ENCODE data around the gene MMP28.

MMP28 gene

GRCh38 chr17:35766489-35766877 lies 29.0 kb downstream of the MMP28 start:
- TF ChIP-seq EZH2 (IDR thresholded peaks at IDR 0.05; ENCODE audit: borderline replicate concordance, low read length) = no peak
- TF ChIP-seq CTCF (IDR thresholded peaks at IDR 0.05; ENCODE audit: low read length) = no peak
- H3K4me3 ChIP-seq (ENCODE audit: low read depth, low read length, poor library complexity, severe bottlenecking) = no peak overlapping the region

GRCh38 chr17:35765756-35766488 lies 29.5 kb downstream of the MMP28 start:
- Histone ChIP-seq H3K9me2 (ENCODE audit: low read depth, low read length) (no peaks in the 10 kb centered on the region), H3K27ac (ENCODE audit: low read depth, low read length, poor library complexity, severe bottlenecking) (no peak overlapping the region), H3K9ac (ENCODE audit: low read length) (no peak overlapping the region), H3F3A (ENCODE audit: insufficient read depth, low read length) (no peaks in the 10 kb centered on the region), H3K4me3 (ENCODE audit: low read depth, low read length, poor library complexity, severe bottlenecking) (no peak overlapping the region), H3K4me1 (ENCODE audit: insufficient read depth, low read length, severe bottlenecking) (peaks cover 6% of the 10 kb centered on the region), H3K9me3 (ENCODE audit: low read length) (no peaks in the 10 kb centered on the region), H3K27me3 (ENCODE audit: insufficient read depth, low read length) (no peaks in the 10 kb centered on the region; the same call in 1 of the 2 replicates), H3K79me2 (ENCODE audit: insufficient read depth, low read length) (no peaks in the 10 kb centered on the region), H3K36me3 (ENCODE audit: insufficient read depth, low read length) (no peaks in the 10 kb centered on the region), H4K20me1 (ENCODE audit: insufficient read depth, low read length) (no peaks in the 10 kb centered on the region), H3K4me2 (ENCODE audit: low read length) (no peak overlapping the region), H2AFZ (ENCODE audit: low read length) (no peak overlapping the region)
- TF ChIP-seq CTCF (IDR thresholded peaks at IDR 0.05; ENCODE audit: low read length) = no peak
- no peak for TF ChIP-seq EZH2 (IDR thresholded peaks at IDR 0.05; ENCODE audit: borderline replicate concordance, low read length)

More at GRCh38 chr17:35766489-35766877, 29.0 kb downstream of the MMP28 start:
- Histone ChIP-seq H3K27me3 (ENCODE audit: insufficient read depth, low read length) (no peaks in the 10 kb centered on the region; the same call in 1 of the 2 replicates), H3F3A (ENCODE audit: insufficient read depth, low read length) (no peaks in the 10 kb centered on the region), H3K27ac (ENCODE audit: low read depth, low read length, poor library complexity, severe bottlenecking) (no peak overlapping the region), H3K9me3 (ENCODE audit: low read length) (no peaks in the 10 kb centered on the region), H3K4me2 (ENCODE audit: low read length) (no peak overlapping the region), H3K36me3 (ENCODE audit: insufficient read depth, low read length) (no peaks in the 10 kb centered on the region), H2AFZ (ENCODE audit: low read length) (no peak overlapping the region), H3K79me2 (ENCODE audit: insufficient read depth, low read length) (no peaks in the 10 kb centered on the region), H3K9ac (ENCODE audit: low read length) (no peak overlapping the region), H3K9me2 (ENCODE audit: low read depth, low read length) (no peaks in the 10 kb centered on the region), H3K4me1 (ENCODE audit: insufficient read depth, low read length, severe bottlenecking) (peaks cover 6% of the 10 kb centered on the region), H4K20me1 (ENCODE audit: insufficient read depth, low read length) (no peaks in the 10 kb centered on the region)

- Histone ChIP-seq H3K36me3 (ENCODE audit: insufficient read depth, low read length) (no peaks in the 10 kb centered on the region), H3K27ac (ENCODE audit: low read depth, low read length, poor library complexity, severe bottlenecking) (no peak overlapping the region), H4K20me1 (ENCODE audit: insufficient read depth, low read length) (no peaks in the 10 kb centered on the region), H3F3A (ENCODE audit: insufficient read depth, low read length) (no peaks in the 10 kb centered on the region), H3K79me2 (ENCODE audit: insufficient read depth, low read length) (no peaks in the 10 kb centered on the region), H3K9me3 (ENCODE audit: low read length) (no peaks in the 10 kb centered on the region), H3K4me3 (ENCODE audit: low read depth, low read length, poor library complexity, severe bottlenecking) (peak overlapping the region; percentile 67), H3K9me2 (ENCODE audit: low read depth, low read length) (no peaks in the 10 kb centered on the region), H3K4me1 (ENCODE audit: insufficient read depth, low read length, severe bottlenecking) (peaks cover 6% of the 10 kb centered on the region), H3K9ac (ENCODE audit: low read length) (peak overlapping the region; percentile 64; the same call in 1 of the 2 replicates), H2AFZ (ENCODE audit: low read length) (no peak overlapping the region), H3K4me2 (ENCODE audit: low read length) (peak overlapping the region; percentile 78), H3K27me3 (ENCODE audit: insufficient read depth, low read length) (no peaks in the 10 kb centered on the region; the same call in 1 of the 2 replicates)
- TF ChIP-seq EZH2 (IDR thresholded peaks at IDR 0.05; ENCODE audit: borderline replicate concordance, low read length) (no peak), CTCF (IDR thresholded peaks at IDR 0.05; ENCODE audit: low read length) (no peak)
Measured at GRCh38 chr17:35765086-35765710, 30.2 kb downstream of the MMP28 start.
